NB4 (cell line): Measurements from ENCODE around the gene PDE4B.

Experiments
- DNase-seq: peaks from one replicate; pipeline ENCODE4 v3.0.0; 2010; ENCODE audit warnings: low read depth
- H3K4me3 ChIP-seq: one replicate; pipeline ENCODE4 v1.5.1; 2011; ENCODE audit warnings: mild to moderate bottlenecking, low read depth, low read length, moderate library complexity
- MAX ChIP-seq: IDR thresholded peaks from 2 replicates; pipeline ENCODE4 v1.6.1; 2011; ENCODE audit warnings: low read depth, low read length
- MYC ChIP-seq: IDR thresholded peaks from 2 replicates; pipeline ENCODE4 v1.6.1; 2011; ENCODE audit warnings: low read depth, low read length
- POLR2A ChIP-seq: IDR thresholded peaks from 2 replicates; pipeline ENCODE4 v1.6.1; 2011; ENCODE audit warnings: mild to moderate bottlenecking; ENCODE audit not compliant: insufficient read length; ENCODE audit errors: extremely low read depth
- TF ChIP-seq, protein P1 (sequence below): IDR thresholded peaks from one replicate; pipeline ENCODE4 v1.5.1; 2012; ENCODE audit warnings: low read depth, low read length

The PDE4B gene

DNA sequence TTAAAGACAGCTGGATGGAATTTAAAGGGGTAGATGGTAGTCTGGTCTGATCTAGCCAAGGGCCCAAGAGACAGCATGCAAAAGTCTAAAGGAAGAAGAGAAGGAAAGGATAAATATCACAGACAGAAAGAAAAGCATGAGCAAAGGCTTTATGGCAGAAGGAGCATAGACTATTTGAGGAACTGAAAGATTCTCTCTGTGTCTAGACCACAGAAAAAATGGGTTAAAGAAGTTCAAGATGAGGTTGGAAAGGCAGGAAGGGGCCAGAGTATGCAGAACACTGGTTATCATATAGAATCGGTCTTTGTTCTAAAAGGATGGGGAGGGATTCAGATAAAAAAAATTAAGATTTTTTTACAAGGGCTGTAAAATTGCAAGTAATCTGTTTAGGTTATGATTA, 604.5 kb downstream of the PDE4B start:
- TF ChIP-seq MYC (no peak), POLR2A (no peak), MAX (no peak)
- TF ChIP-seq, protein P1, sequence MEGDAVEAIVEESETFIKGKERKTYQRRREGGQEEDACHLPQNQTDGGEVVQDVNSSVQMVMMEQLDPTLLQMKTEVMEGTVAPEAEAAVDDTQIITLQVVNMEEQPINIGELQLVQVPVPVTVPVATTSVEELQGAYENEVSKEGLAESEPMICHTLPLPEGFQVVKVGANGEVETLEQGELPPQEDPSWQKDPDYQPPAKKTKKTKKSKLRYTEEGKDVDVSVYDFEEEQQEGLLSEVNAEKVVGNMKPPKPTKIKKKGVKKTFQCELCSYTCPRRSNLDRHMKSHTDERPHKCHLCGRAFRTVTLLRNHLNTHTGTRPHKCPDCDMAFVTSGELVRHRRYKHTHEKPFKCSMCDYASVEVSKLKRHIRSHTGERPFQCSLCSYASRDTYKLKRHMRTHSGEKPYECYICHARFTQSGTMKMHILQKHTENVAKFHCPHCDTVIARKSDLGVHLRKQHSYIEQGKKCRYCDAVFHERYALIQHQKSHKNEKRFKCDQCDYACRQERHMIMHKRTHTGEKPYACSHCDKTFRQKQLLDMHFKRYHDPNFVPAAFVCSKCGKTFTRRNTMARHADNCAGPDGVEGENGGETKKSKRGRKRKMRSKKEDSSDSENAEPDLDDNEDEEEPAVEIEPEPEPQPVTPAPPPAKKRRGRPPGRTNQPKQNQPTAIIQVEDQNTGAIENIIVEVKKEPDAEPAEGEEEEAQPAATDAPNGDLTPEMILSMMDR, result no peak
- peak; percentile 69 for DNase-seq
- H3K4me3 ChIP-seq, result peak overlapping the region; percentile 73

DNA sequence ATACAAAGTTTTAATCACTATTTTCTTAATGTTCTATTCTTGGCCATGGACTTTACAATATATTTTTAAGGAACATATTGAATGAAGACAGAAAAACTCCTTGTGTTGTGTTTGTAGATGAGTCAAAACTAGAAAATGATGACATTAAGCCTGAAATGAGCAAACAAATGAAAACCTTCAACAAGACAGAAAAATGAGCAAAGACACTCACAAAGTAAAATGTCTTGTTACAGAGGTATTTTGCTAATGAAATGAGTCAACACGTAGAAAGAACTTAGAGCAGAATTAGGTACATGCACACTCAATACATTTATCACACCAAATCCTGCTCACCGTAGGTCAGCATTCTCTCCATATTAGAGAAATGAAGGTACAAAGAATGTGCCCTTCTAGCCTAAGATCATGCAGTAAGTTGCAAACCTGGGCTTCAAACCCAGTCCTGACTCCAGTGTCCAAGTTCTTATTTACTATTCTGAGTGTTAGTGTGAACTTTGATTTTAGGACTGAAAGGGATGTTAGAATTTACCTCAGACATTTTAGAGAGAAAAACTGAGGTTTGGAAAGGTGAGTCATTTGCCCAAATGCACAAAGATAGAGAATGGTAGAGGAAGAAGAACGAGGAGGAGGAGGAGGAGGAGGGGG, 607.3 kb downstream of the PDE4B start:
- DNase-seq, result no peak
- TF ChIP-seq POLR2A, result no peak
- TF ChIP-seq MYC, result no peak
- TF ChIP-seq MAX, result no peak
- TF ChIP-seq, protein P1, result no peak

DNA sequence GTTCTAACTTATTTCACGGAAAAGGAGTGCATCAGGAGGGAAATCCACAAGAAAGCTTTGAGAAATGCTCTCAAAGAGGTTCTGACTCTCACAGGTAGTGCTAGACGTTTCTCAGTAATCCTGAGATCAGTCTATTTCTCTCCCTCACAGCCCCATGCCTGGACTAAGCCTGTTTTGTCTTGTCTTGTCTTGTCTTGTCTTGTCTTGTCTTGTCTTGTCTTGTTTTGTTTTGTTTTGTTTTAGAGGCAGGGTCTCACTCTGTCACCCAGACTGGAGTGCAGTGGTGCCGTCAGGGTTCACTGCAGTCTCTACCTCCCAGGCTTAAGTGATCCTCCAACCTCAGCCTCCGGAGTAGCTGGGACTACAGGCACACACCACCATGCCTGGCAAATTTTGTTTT, 608.0 kb downstream of the PDE4B start:
- H3K4me3 ChIP-seq, result no peak overlapping the region
- DNase-seq, result no peak
- TF ChIP-seq MYC (no peak), MAX (no peak), POLR2A (no peak)
- TF ChIP-seq, protein P1, result no peak

More for the DNA sequence above, 607.3 kb downstream of the PDE4B start:
- no peak overlapping the region for H3K4me3 ChIP-seq

GRCh38 chr1:66401244-66401643, 608.5 kb downstream of the PDE4B start:
- TF ChIP-seq POLR2A (no peak), MAX (no peak), MYC (no peak)
- TF ChIP-seq, protein P1, result no peak
- no peak for DNase-seq
- H3K4me3 ChIP-seq, result no peak overlapping the region

DNA sequence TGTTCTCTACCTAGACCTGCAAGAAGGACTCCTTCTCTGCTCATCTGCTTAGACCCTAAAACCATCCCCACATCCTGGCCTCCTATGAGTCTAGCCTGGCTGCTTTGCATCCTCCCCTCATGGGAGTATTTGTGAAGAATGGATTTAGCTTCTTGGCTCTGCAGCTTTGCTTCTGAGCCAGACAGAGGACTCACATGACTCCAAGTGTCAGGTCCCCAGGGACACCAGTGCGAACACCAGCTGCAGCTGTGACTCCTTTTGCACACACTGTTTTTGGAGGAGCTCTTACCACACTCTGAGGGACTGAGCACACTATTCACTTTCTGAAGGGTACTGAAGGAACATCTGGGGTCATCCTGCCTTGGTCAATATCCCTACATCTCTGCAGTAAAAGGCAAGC, 609.5 kb downstream of the PDE4B start:
- no peak overlapping the region for H3K4me3 ChIP-seq
- no peak; the same call in none of the 2 replicates for TF ChIP-seq MYC
- peak; percentile 57; the same call in 1 of the 2 replicates for TF ChIP-seq MAX
- DNase-seq, result peak; percentile 95

- TF ChIP-seq POLR2A (no peak), MYC (no peak), MAX (no peak)
- TF ChIP-seq, protein P1, result peak; percentile 35
- DNase-seq, result peak; percentile 55
- no peak overlapping the region for H3K4me3 ChIP-seq
Measured at GRCh38 chr1:66403007-66403731, 610.5 kb downstream of the PDE4B start.
